ENCODE measurements around the gene ROBO2.

The ROBO2 gene

GRCh38 chr3:77045686-77046085, 5.8 kb downstream of the ROBO2 start:
- DNase-seq (ENCODE audit: low read depth in 1 of 2, low spot score in 1 of 2): no peak
- Histone ChIP-seq H3K27ac (replicated peaks) (no peak overlapping the region), H3K27me3 (ENCODE audit: insufficient read depth, poor library complexity, severe bottlenecking) (peaks cover 7% of the 10 kb centered on the region), H3K4me3 (replicated peaks; ENCODE audit: insufficient read depth, low read length) (no peak overlapping the region)
- no peak for TF ChIP-seq CTCF (IDR thresholded peaks at IDR 0.05; ENCODE audit: insufficient read depth, low read length)
- no peak for TF ChIP-seq REST (IDR thresholded peaks at IDR 0.05; ENCODE audit: insufficient replicate concordance, low read depth)
- no peak for TF ChIP-seq SPI1 (IDR thresholded peaks at IDR 0.05; ENCODE audit: borderline replicate concordance, low read depth)
- TF ChIP-seq POLR2AphosphoS5 (IDR thresholded peaks at IDR 0.05; ENCODE audit: low read depth): no peak
- TF ChIP-seq GABPA (IDR thresholded peaks at IDR 0.05; ENCODE audit: low read depth): no peak

GRCh38 chr3:77048186-77048585, 8.3 kb downstream of the ROBO2 start:
- Histone ChIP-seq H3K27ac (replicated peaks) (no peak overlapping the region), H3K27me3 (ENCODE audit: insufficient read depth, poor library complexity, severe bottlenecking) (no peaks in the 10 kb centered on the region), H3K4me3 (replicated peaks; ENCODE audit: insufficient read depth, low read length) (no peak overlapping the region)
- DNase-seq (ENCODE audit: low read depth in 1 of 2, low spot score in 1 of 2): no peak
- TF ChIP-seq POLR2AphosphoS5 (IDR thresholded peaks at IDR 0.05; ENCODE audit: low read depth) (no peak), SPI1 (IDR thresholded peaks at IDR 0.05; ENCODE audit: borderline replicate concordance, low read depth) (no peak), GABPA (IDR thresholded peaks at IDR 0.05; ENCODE audit: low read depth) (no peak), REST (IDR thresholded peaks at IDR 0.05; ENCODE audit: insufficient replicate concordance, low read depth) (no peak)

- no peak overlapping the region for H3K4me3 ChIP-seq (replicated peaks; ENCODE audit: insufficient read depth, low read length)
- no peak for TF ChIP-seq POLR2AphosphoS5 (IDR thresholded peaks at IDR 0.05; ENCODE audit: low read depth)
- no peak for TF ChIP-seq CTCF (IDR thresholded peaks at IDR 0.05; ENCODE audit: insufficient read depth, low read length)
- no peak for TF ChIP-seq SPI1 (IDR thresholded peaks at IDR 0.05; ENCODE audit: borderline replicate concordance, low read depth)
- no peak for TF ChIP-seq REST (IDR thresholded peaks at IDR 0.05; ENCODE audit: insufficient replicate concordance, low read depth)
- no peak for TF ChIP-seq GABPA (IDR thresholded peaks at IDR 0.05; ENCODE audit: low read depth)
- no peak for DNase-seq (ENCODE audit: low read depth in 1 of 2, low spot score in 1 of 2)
- no peak overlapping the region for H3K27ac ChIP-seq (replicated peaks)
- no peaks in the 10 kb centered on the region for H3K27me3 ChIP-seq (ENCODE audit: insufficient read depth, poor library complexity, severe bottlenecking)
Measured at GRCh38 chr3:77051591-77051990, 11.7 kb downstream of the ROBO2 start.
